ENCODE data around the gene TMBIM1. TPM values are rescaled to one million over a fixed set of nuclear protein-coding genes. Genes with fewer than 3 reads are reported as not detected.

TMBIM1 gene
- total RNA-seq, 1 experiment from 2014 or later, result 23.5 TPM

DNA sequence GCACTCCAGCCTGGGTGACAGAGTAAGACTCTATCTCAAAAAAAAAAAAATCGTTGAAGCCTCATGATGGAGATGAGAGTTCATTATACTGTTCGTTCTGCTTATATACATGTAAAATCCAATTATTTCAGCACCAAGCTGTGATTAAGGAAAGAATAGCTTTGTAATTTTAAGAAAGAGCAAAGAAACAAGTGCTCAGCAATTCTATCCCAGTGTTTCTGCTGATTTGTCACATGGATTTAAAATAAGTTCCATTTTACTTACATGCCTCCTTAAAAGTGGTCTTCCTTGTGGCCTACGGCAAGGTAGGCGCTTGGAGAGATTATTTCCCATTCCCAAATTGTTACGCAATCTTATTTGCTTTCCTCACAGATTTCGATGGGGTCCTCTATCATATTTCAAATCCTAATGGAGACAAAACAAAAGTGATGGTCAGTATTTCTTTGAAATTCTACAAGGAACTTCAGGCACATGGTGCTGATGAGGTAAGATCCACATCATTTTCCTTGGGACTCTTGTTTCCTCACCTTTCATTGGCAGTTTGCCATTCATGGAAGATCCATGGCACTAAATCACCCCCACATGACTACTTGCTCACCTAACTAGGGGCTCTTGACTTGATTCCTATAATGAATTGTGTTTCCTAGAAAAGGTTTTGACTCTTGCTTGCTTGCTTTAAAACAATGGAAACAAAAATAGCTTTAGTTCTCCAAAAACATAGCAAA is 63.8 kb downstream of the TMBIM1 start:
- Mint-ChIP-seq H3K4me3 (no peak overlapping the region), H3K27ac (no peak overlapping the region), H3K4me1 (no peaks in the 10 kb centered on the region), H3K36me3 (peaks cover 71% of the 10 kb centered on the region), H3K27me3 (ENCODE audit: low read depth) (no peaks in the 10 kb centered on the region), H3K9me3 (peaks cover 7% of the 10 kb centered on the region)
- POLR2A ChIA-PET, result no interaction called here
- CTCF ChIA-PET, result no interaction called here
- no peak for ATAC-seq
- TF ChIP-seq TEAD1 (CRISPR knock-in tag; IDR thresholded peaks at IDR 0.05) (no peak), ZNF396 (CRISPR knock-in tag; IDR thresholded peaks at IDR 0.05; ENCODE audit: borderline replicate concordance) (no peak), STAT6 (CRISPR knock-in tag; conservative IDR thresholded peaks at IDR 0.05; ENCODE audit: low read depth) (no peak), ZMAT4 (CRISPR knock-in tag; IDR thresholded peaks at IDR 0.05) (no peak), HMGA2 (CRISPR knock-in tag; IDR thresholded peaks at IDR 0.05) (no peak), ATF6 (CRISPR knock-in tag; IDR thresholded peaks at IDR 0.05) (no peak), E2F4 (CRISPR knock-in tag; IDR thresholded peaks at IDR 0.05; ENCODE audit: borderline replicate concordance, low read depth) (no peak), JAZF1 (CRISPR knock-in tag; IDR thresholded peaks at IDR 0.05) (no peak)
- TF ChIP-seq, protein P1, sequence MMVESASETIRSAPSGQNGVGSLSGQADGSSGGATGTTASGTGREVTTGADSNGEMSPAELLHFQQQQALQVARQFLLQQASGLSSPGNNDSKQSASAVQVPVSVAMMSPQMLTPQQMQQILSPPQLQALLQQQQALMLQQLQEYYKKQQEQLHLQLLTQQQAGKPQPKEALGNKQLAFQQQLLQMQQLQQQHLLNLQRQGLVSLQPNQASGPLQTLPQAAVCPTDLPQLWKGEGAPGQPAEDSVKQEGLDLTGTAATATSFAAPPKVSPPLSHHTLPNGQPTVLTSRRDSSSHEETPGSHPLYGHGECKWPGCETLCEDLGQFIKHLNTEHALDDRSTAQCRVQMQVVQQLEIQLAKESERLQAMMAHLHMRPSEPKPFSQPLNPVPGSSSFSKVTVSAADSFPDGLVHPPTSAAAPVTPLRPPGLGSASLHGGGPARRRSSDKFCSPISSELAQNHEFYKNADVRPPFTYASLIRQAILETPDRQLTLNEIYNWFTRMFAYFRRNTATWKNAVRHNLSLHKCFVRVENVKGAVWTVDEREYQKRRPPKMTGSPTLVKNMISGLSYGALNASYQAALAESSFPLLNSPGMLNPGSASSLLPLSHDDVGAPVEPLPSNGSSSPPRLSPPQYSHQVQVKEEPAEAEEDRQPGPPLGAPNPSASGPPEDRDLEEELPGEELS (CRISPR knock-in tag; IDR thresholded peaks at IDR 0.05), result no peak
- TF ChIP-seq, protein P2, sequence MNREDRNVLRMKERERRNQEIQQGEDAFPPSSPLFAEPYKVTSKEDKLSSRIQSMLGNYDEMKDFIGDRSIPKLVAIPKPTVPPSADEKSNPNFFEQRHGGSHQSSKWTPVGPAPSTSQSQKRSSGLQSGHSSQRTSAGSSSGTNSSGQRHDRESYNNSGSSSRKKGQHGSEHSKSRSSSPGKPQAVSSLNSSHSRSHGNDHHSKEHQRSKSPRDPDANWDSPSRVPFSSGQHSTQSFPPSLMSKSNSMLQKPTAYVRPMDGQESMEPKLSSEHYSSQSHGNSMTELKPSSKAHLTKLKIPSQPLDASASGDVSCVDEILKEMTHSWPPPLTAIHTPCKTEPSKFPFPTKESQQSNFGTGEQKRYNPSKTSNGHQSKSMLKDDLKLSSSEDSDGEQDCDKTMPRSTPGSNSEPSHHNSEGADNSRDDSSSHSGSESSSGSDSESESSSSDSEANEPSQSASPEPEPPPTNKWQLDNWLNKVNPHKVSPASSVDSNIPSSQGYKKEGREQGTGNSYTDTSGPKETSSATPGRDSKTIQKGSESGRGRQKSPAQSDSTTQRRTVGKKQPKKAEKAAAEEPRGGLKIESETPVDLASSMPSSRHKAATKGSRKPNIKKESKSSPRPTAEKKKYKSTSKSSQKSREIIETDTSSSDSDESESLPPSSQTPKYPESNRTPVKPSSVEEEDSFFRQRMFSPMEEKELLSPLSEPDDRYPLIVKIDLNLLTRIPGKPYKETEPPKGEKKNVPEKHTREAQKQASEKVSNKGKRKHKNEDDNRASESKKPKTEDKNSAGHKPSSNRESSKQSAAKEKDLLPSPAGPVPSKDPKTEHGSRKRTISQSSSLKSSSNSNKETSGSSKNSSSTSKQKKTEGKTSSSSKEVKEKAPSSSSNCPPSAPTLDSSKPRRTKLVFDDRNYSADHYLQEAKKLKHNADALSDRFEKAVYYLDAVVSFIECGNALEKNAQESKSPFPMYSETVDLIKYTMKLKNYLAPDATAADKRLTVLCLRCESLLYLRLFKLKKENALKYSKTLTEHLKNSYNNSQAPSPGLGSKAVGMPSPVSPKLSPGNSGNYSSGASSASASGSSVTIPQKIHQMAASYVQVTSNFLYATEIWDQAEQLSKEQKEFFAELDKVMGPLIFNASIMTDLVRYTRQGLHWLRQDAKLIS (CRISPR knock-in tag; IDR thresholded peaks at IDR 0.05; ENCODE audit: borderline replicate concordance), result no peak
- TF ChIP-seq, protein P3, sequence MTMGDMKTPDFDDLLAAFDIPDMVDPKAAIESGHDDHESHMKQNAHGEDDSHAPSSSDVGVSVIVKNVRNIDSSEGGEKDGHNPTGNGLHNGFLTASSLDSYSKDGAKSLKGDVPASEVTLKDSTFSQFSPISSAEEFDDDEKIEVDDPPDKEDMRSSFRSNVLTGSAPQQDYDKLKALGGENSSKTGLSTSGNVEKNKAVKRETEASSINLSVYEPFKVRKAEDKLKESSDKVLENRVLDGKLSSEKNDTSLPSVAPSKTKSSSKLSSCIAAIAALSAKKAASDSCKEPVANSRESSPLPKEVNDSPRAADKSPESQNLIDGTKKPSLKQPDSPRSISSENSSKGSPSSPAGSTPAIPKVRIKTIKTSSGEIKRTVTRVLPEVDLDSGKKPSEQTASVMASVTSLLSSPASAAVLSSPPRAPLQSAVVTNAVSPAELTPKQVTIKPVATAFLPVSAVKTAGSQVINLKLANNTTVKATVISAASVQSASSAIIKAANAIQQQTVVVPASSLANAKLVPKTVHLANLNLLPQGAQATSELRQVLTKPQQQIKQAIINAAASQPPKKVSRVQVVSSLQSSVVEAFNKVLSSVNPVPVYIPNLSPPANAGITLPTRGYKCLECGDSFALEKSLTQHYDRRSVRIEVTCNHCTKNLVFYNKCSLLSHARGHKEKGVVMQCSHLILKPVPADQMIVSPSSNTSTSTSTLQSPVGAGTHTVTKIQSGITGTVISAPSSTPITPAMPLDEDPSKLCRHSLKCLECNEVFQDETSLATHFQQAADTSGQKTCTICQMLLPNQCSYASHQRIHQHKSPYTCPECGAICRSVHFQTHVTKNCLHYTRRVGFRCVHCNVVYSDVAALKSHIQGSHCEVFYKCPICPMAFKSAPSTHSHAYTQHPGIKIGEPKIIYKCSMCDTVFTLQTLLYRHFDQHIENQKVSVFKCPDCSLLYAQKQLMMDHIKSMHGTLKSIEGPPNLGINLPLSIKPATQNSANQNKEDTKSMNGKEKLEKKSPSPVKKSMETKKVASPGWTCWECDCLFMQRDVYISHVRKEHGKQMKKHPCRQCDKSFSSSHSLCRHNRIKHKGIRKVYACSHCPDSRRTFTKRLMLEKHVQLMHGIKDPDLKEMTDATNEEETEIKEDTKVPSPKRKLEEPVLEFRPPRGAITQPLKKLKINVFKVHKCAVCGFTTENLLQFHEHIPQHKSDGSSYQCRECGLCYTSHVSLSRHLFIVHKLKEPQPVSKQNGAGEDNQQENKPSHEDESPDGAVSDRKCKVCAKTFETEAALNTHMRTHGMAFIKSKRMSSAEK (CRISPR knock-in tag; IDR thresholded peaks at IDR 0.05; ENCODE audit: borderline replicate concordance), result no peak
- TF ChIP-seq, protein P4, sequence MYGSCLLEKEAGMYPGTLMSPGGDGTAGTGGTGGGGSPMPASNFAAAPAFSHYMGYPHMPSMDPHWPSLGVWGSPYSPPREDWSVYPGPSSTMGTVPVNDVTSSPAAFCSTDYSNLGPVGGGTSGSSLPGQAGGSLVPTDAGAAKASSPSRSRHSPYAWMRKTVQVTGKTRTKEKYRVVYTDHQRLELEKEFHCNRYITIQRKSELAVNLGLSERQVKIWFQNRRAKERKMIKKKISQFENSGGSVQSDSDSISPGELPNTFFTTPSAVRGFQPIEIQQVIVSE (CRISPR knock-in tag; IDR thresholded peaks at IDR 0.05; ENCODE audit: borderline replicate concordance), result no peak
- DNase-seq (ENCODE audit: low spot score), result no peak

Data from WTC11 (cell line).